HUES6 (cell line): ENCODE results near the gene RCN1.
"Not testable (repeated sequence)": the region's sequence is repeated elsewhere in the genome, so short reads cannot be mapped to it uniquely, and the experiment has no call there.

Source experiments
- H3K27ac ChIP-seq: 2 replicates; pipeline ENCODE4 v1.7.0; 2013; ENCODE audit warnings: low read depth, mild to moderate bottlenecking, low read length, inconsistent platforms
- H3K27me3 ChIP-seq: 2 replicates; pipeline ENCODE4 v1.6.1; 2013; ENCODE audit warnings: low read length; ENCODE audit not compliant: control insufficient read depth, insufficient read depth
- H3K36me3 ChIP-seq: 2 replicates; pipeline ENCODE4 v1.6.1; 2013; ENCODE audit warnings: low read length; ENCODE audit not compliant: control insufficient read depth, insufficient read depth
- H3K4me1 ChIP-seq: 2 replicates; pipeline ENCODE4 v1.6.1; 2013; ENCODE audit warnings: low read length; ENCODE audit not compliant: control insufficient read depth, insufficient read depth
- H3K4me3 ChIP-seq: 2 replicates; pipeline ENCODE4 v1.5.1; 2013; ENCODE audit warnings: low read depth, low read length
- H3K9ac ChIP-seq: one replicate; pipeline ENCODE4 v1.6.1; 2013; ENCODE audit warnings: mild to moderate bottlenecking, low read length
- H3K9me3 ChIP-seq: 2 replicates; pipeline ENCODE4 v1.6.1; 2013; ENCODE audit warnings: low read depth, low read length; ENCODE audit not compliant: control insufficient read depth, insufficient read depth

The RCN1 gene

GRCh38 chr11:32062540-32062939 is 28.3 kb upstream of the RCN1 start:
- no peak overlapping the region for H3K4me3 ChIP-seq
- H3K27me3 ChIP-seq: no peaks in the 10 kb centered on the region
- no peaks in the 10 kb centered on the region for H3K4me1 ChIP-seq
- H3K36me3 ChIP-seq: no peaks in the 10 kb centered on the region
- no peak overlapping the region for H3K27ac ChIP-seq
- H3K9ac ChIP-seq: no peak overlapping the region
- H3K9me3 ChIP-seq: no peaks in the 10 kb centered on the region

GRCh38 chr11:32063031-32063430 is 27.8 kb upstream of the RCN1 start:
- not testable (repeated sequence) for H3K9ac ChIP-seq, H3K27ac ChIP-seq, H3K36me3 ChIP-seq, H3K9me3 ChIP-seq, H3K27me3 ChIP-seq, H3K4me3 ChIP-seq, H3K4me1 ChIP-seq

GRCh38 chr11:32065865-32066629 is 24.8 kb upstream of the RCN1 start:
- no peak overlapping the region for H3K9ac ChIP-seq
- H3K27me3 ChIP-seq: no peaks in the 10 kb centered on the region
- H3K4me1 ChIP-seq: no peaks in the 10 kb centered on the region
- no peak overlapping the region for H3K27ac ChIP-seq
- no peak overlapping the region for H3K4me3 ChIP-seq
- H3K36me3 ChIP-seq: no peaks in the 10 kb centered on the region
- no peaks in the 10 kb centered on the region for H3K9me3 ChIP-seq

- H3K27me3 ChIP-seq: no peaks in the 10 kb centered on the region
These were observed 22.6 kb upstream of the RCN1 start for GRCh38 chr11:32068134-32068870.

GRCh38 chr11:32069361-32070058 is 21.4 kb upstream of the RCN1 start:
- Histone ChIP-seq H3K36me3 (no peaks in the 10 kb centered on the region), H3K9ac (no peak overlapping the region), H3K27me3 (no peaks in the 10 kb centered on the region), H3K4me3 (no peak overlapping the region), H3K27ac (no peak overlapping the region), H3K4me1 (peaks cover 11% of the 10 kb centered on the region), H3K9me3 (no peaks in the 10 kb centered on the region)

More at GRCh38 chr11:32068134-32068870, 22.6 kb upstream of the RCN1 start:
- H3K36me3 ChIP-seq: no peaks in the 10 kb centered on the region
- no peaks in the 10 kb centered on the region for H3K9me3 ChIP-seq
- H3K9ac ChIP-seq: no peak overlapping the region
- no peak overlapping the region for H3K27ac ChIP-seq
- no peak overlapping the region for H3K4me3 ChIP-seq
- peaks cover 7% of the 10 kb centered on the region for H3K4me1 ChIP-seq

- no peaks in the 10 kb centered on the region for H3K9me3 ChIP-seq
- H3K4me3 ChIP-seq: no peak overlapping the region
- H3K27ac ChIP-seq: no peak overlapping the region
- H3K36me3 ChIP-seq: no peaks in the 10 kb centered on the region
- H3K27me3 ChIP-seq: no peaks in the 10 kb centered on the region
- H3K4me1 ChIP-seq: peaks cover 11% of the 10 kb centered on the region
- H3K9ac ChIP-seq: no peak overlapping the region
These were observed 20.2 kb upstream of the RCN1 start for GRCh38 chr11:32070692-32071091.

- Histone ChIP-seq H3K27ac (no peak overlapping the region), H3K4me1 (peaks cover 11% of the 10 kb centered on the region), H3K4me3 (no peak overlapping the region), H3K36me3 (no peaks in the 10 kb centered on the region), H3K27me3 (no peaks in the 10 kb centered on the region), H3K9ac (no peak overlapping the region), H3K9me3 (no peaks in the 10 kb centered on the region)
These were observed 19.1 kb upstream of the RCN1 start for GRCh38 chr11:32071811-32072210.

GRCh38 chr11:32072872-32073643 is 17.8 kb upstream of the RCN1 start:
- Histone ChIP-seq H3K27me3 (no peaks in the 10 kb centered on the region), H3K9me3 (no peaks in the 10 kb centered on the region), H3K9ac (no peak overlapping the region), H3K36me3 (no peaks in the 10 kb centered on the region), H3K4me3 (no peak overlapping the region), H3K27ac (no peak overlapping the region), H3K4me1 (peaks cover 11% of the 10 kb centered on the region)

- H3K4me1 ChIP-seq: peaks cover 11% of the 10 kb centered on the region
- no peaks in the 10 kb centered on the region for H3K27me3 ChIP-seq
- H3K27ac ChIP-seq: no peak overlapping the region
- H3K36me3 ChIP-seq: no peaks in the 10 kb centered on the region
- no peak overlapping the region for H3K9ac ChIP-seq
- no peak overlapping the region for H3K4me3 ChIP-seq
- H3K9me3 ChIP-seq: no peaks in the 10 kb centered on the region
These were observed 17.2 kb upstream of the RCN1 start for GRCh38 chr11:32073644-32074026.

- Histone ChIP-seq H3K4me1 (peaks cover 12% of the 10 kb centered on the region), H3K27ac (no peak overlapping the region), H3K9ac (no peak overlapping the region), H3K27me3 (no peaks in the 10 kb centered on the region), H3K4me3 (no peak overlapping the region), H3K36me3 (no peaks in the 10 kb centered on the region), H3K9me3 (no peaks in the 10 kb centered on the region)
These were observed 11.3 kb upstream of the RCN1 start for GRCh38 chr11:32079553-32079952.
